NCI-H1694 (cell line): ENCODE data around the gene MAGI1.
"Not testable (repeated sequence)": the region's sequence is repeated elsewhere in the genome, so short reads cannot be mapped to it uniquely, and the experiment has no call there.

Experiments
- DNase-seq: peaks from one replicate; lab custom pipeline; 2025; lab: John Stamatoyannopoulos, UW

Gene MAGI1

GRCh38 chr3:65524584-65524983 lies 514.1 kb downstream of the MAGI1 start:
- no peak for DNase-seq

GRCh38 chr3:65523878-65524277 lies 514.8 kb downstream of the MAGI1 start:
- DNase-seq: no peak

- no peak for DNase-seq
Measured at GRCh38 chr3:65521032-65521431, 517.7 kb downstream of the MAGI1 start.

- DNase-seq: no peak
Measured at GRCh38 chr3:65516998-65517397, 521.7 kb downstream of the MAGI1 start.

GRCh38 chr3:65514317-65514716 lies 524.4 kb downstream of the MAGI1 start:
- not testable (repeated sequence) for DNase-seq

GRCh38 chr3:65509423-65509794 lies 529.3 kb downstream of the MAGI1 start:
- not testable (repeated sequence) for DNase-seq

- no peak for DNase-seq
Measured at GRCh38 chr3:65508750-65509422, 529.8 kb downstream of the MAGI1 start.

GRCh38 chr3:65507437-65507836 lies 531.3 kb downstream of the MAGI1 start:
- no peak for DNase-seq

GRCh38 chr3:65503776-65504175 lies 534.9 kb downstream of the MAGI1 start:
- no peak for DNase-seq

- DNase-seq: no peak
Measured at GRCh38 chr3:65502526-65502925, 536.2 kb downstream of the MAGI1 start.

GRCh38 chr3:65500398-65501306 lies 538.1 kb downstream of the MAGI1 start:
- DNase-seq: no peak

GRCh38 chr3:65497846-65498245 lies 540.9 kb downstream of the MAGI1 start:
- DNase-seq: peak; percentile 56

GRCh38 chr3:65497236-65497635 lies 541.5 kb downstream of the MAGI1 start:
- no peak for DNase-seq

- DNase-seq: no peak
Measured at GRCh38 chr3:65493938-65494337, 544.8 kb downstream of the MAGI1 start.

GRCh38 chr3:65493371-65493882 lies 545.3 kb downstream of the MAGI1 start:
- no peak for DNase-seq

- DNase-seq: no peak
Measured at GRCh38 chr3:65492249-65492648, 546.5 kb downstream of the MAGI1 start.

- DNase-seq: no peak
Measured at GRCh38 chr3:65490114-65490513, 548.6 kb downstream of the MAGI1 start.

- no peak for DNase-seq
Measured at GRCh38 chr3:65489253-65489652, 549.5 kb downstream of the MAGI1 start.

- no peak for DNase-seq
Measured at GRCh38 chr3:65485826-65486469, 552.8 kb downstream of the MAGI1 start.

- DNase-seq: no peak
Measured at GRCh38 chr3:65484964-65485363, 553.8 kb downstream of the MAGI1 start.

GRCh38 chr3:65483480-65483879 lies 555.2 kb downstream of the MAGI1 start:
- no peak for DNase-seq

- no peak for DNase-seq
Measured at GRCh38 chr3:65483011-65483410, 555.7 kb downstream of the MAGI1 start.

- DNase-seq: no peak
Measured at GRCh38 chr3:65481085-65481484, 557.6 kb downstream of the MAGI1 start.
